ENCODE results near the gene PTPN12.
A peak's percentile ranks its signal among the peaks of the same experiment; 100 is the strongest.

PTPN12 gene

DNA sequence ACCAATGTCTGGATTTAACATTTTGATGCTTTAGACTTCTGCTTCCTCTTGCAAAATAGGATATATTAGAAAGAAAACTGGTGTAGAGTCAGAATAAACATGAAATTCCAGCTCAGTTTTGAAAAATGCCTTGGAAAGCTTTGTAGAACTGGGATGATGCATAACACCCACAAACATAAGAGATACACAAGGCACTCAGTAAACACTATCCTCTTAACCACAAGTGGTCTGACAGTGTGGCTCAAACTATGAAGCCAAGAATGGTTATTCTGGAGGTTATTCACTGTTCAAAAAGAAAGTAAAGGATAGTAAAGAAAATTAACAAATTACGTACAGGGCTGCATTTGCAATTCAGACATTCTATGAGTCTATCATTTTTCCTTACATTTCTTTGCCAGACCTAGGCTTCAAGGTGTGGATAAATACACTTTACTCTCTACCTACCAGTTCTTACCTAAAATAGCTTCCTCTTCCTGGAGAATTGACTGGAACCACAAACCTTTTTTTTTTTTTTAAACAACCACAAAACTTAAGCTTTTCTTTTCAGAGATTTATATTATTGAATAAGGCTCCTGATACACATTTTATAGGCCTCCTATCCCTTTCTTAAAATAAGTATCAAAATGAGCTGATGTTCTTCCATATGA is 150.1 kb downstream of the PTPN12 start:
- no peak for DNase-seq (ENCODE audit: extremely low read depth, insufficient read length)
- TF ChIP-seq, protein P1, sequence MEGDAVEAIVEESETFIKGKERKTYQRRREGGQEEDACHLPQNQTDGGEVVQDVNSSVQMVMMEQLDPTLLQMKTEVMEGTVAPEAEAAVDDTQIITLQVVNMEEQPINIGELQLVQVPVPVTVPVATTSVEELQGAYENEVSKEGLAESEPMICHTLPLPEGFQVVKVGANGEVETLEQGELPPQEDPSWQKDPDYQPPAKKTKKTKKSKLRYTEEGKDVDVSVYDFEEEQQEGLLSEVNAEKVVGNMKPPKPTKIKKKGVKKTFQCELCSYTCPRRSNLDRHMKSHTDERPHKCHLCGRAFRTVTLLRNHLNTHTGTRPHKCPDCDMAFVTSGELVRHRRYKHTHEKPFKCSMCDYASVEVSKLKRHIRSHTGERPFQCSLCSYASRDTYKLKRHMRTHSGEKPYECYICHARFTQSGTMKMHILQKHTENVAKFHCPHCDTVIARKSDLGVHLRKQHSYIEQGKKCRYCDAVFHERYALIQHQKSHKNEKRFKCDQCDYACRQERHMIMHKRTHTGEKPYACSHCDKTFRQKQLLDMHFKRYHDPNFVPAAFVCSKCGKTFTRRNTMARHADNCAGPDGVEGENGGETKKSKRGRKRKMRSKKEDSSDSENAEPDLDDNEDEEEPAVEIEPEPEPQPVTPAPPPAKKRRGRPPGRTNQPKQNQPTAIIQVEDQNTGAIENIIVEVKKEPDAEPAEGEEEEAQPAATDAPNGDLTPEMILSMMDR (IDR thresholded peaks at IDR 0.05; ENCODE audit: insufficient read depth, low read length, poor library complexity, severe bottlenecking): no peak
- peaks cover 4% of the 10 kb centered on the region; the same call in 1 of the 2 replicates for H3K36me3 ChIP-seq (ENCODE audit: control insufficient read depth, insufficient read depth, low read length)

DNA sequence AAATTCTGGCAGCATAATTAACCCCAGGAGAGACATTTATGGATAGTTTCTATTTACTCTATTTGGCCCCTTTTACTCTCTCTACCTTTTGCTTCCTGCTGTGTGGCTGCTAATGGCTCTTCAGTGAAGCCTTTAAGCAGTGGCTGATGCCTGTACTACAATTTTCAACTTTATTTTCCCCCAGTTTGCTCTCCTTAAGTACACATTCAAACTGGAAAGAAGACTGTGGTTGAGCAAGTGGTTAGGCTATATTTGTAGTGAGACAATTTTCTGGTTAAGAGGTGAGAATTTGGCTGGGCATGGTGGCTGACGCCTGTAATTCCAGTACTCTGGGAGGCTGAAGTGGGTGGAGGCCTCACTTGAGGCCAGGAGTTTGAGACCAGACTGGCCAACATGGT is 150.7 kb downstream of the PTPN12 start:
- DNase-seq (ENCODE audit: extremely low read depth, insufficient read length): peak; percentile 12

More for the DNA sequence above, 150.1 kb downstream of the PTPN12 start:
- no peak overlapping the region for H3K4me3 ChIP-seq (replicated peaks; ENCODE audit: low read depth, low read length)
- H3K27me3 ChIP-seq (replicated peaks; ENCODE audit: control insufficient read depth, insufficient read depth, low read length): no peaks in the 10 kb centered on the region

More for the DNA sequence above, 150.7 kb downstream of the PTPN12 start:
- H3K27me3 ChIP-seq (replicated peaks; ENCODE audit: control insufficient read depth, insufficient read depth, low read length): no peaks in the 10 kb centered on the region
- no peak overlapping the region for H3K4me3 ChIP-seq (replicated peaks; ENCODE audit: low read depth, low read length)
- TF ChIP-seq, protein P1 (IDR thresholded peaks at IDR 0.05; ENCODE audit: insufficient read depth, low read length, poor library complexity, severe bottlenecking): no peak
- peaks cover 4% of the 10 kb centered on the region; the same call in 1 of the 2 replicates for H3K36me3 ChIP-seq (ENCODE audit: control insufficient read depth, insufficient read depth, low read length)
